HAP-1 (cell line): ENCODE data around the gene EXOSC5.
"Not testable (repeated sequence)": the region's sequence is repeated elsewhere in the genome, so short reads cannot be mapped to it uniquely, and the experiment has no call there.

Experiments used
- DNase-seq, 2 experiments: peaks; one replicate each; pipeline ENCODE4 v3.0.0-alpha.2; 2016 to 2020; ENCODE audit warnings: low spot score in 2 of 2
- H3K27me3 ChIP-seq: fragments of 250-450 bp; sonication (Bioruptor Pico); 2 replicates; pipeline ENCODE4 v1.5.1; 2020; ENCODE audit warnings: low read depth, mild to moderate bottlenecking, moderate library complexity
- H3K36me3 ChIP-seq: fragments of 250-450 bp; sonication (Bioruptor Pico); replicated peaks from 2 replicates; pipeline ENCODE4 v1.5.1; 2020; ENCODE audit warnings: mild to moderate bottlenecking
- H3K4me1 ChIP-seq: fragments of 250-450 bp; sonication (Bioruptor Pico); 2 replicates; pipeline ENCODE4 v1.5.1; 2020; ENCODE audit warnings: mild to moderate bottlenecking
- H3K4me3 ChIP-seq: fragments of 250-450 bp; sonication (Bioruptor Pico); 2 replicates; pipeline ENCODE4 v1.5.1; 2020; ENCODE audit warnings: mild to moderate bottlenecking, moderate library complexity
- H3K9me3 ChIP-seq: fragments of 250-450 bp; sonication (Bioruptor Pico); 2 replicates; pipeline ENCODE4 v1.5.1; 2020; ENCODE audit warnings: mild to moderate bottlenecking, moderate library complexity
- in situ Hi-C: fragments of 300-500 bp; cut with MboI; formaldehyde crosslinking; loops from 3 replicates; pipeline ENCODE4 v1.14.3; 2020; ENCODE audit warnings: low sequenced_read_pairs, inconsistent platforms, mixed read lengths

EXOSC5 gene

DNA sequence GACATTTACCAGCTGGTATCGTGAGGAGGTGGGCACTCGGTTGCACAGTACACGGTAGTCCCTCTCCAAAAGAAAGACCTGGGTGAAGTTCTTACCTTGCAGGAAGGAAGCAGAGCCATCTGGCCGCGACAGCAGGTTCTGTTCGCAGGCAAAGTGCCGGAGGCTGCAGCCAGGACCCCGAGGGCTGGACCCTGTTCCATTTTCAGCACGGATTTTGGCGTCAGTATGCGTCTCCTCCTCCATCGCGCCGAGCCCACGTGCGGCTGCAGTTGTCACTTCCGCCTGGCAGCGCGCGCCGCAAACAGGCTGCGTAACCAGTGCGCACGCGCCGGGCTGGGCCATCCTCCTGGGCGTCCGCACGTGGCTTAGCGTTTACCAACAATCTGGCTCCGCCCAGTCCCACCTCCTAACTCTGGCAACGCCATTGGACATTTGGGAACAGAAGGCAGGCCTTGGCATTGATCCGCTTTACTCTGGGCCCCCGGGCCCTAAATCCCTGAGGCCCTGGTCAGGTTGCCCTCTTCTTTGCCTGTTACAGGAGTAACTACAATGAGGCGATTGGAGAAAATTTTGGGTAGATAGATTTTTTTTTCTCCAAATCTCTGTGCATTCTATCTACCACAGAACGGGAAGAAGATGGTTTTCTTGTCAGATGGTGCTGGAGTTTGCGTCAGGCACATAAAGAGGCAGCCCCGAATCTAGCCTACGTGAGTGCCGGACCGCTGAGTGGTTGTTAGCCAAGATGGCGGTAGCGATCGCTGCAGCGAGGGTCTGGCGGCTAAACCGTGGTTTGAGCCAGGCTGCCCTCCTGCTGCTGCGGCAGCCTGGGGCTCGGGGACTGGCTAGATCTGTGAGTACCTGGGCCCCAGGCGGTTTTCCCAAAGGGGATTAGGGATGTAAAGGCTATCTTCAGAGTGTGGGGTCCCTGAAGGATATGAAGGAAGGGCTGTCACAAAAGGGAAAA is at the start of gene EXOSC5, which contains the start of gene BCKDHA:
Gene EXOSC5, minus strand, starts transcription at position 274 of the 964 bp plus-strand sequence. Its CDS starts 31 bp downstream, at position 243.
Gene BCKDHA, plus strand, starts transcription at position 733 of the 964 bp plus-strand sequence. Its CDS starts 10 bp downstream, at position 743.
- peaks cover 8% of the 10 kb centered on the region for H3K4me1 ChIP-seq
- H3K9me3 ChIP-seq = no peaks in the 10 kb centered on the region
- in situ Hi-C loops = no loop called here
- H3K4me3 ChIP-seq = peak within 1 kb of the TSS; percentile 83
- no peaks in the 10 kb centered on the region for H3K27me3 ChIP-seq
- DNase-seq = peak; percentile 99
- H3K36me3 ChIP-seq = no peaks in the 10 kb centered on the region

GRCh38 chr19:41445575-41445974 is 48.4 kb upstream of the EXOSC5 start:
- Histone ChIP-seq H3K36me3 (no peaks in the 10 kb centered on the region), H3K9me3 (no peaks in the 10 kb centered on the region), H3K4me3 (no peak overlapping the region), H3K4me1 (no peaks in the 10 kb centered on the region), H3K27me3 (peaks cover 3% of the 10 kb centered on the region; the same call in 1 of the 2 replicates)
- no peak for DNase-seq
- in situ Hi-C loops = loop anchor here (5.0 kb wide), 1 partner anchor 127 kb away; no protein-coding TSS in a partner anchor

GRCh38 chr19:41443813-41444455 is 46.8 kb upstream of the EXOSC5 start:
- in situ Hi-C loops = no loop called here
- Histone ChIP-seq H3K9me3 (no peaks in the 10 kb centered on the region), H3K36me3 (no peaks in the 10 kb centered on the region), H3K27me3 (peaks cover 3% of the 10 kb centered on the region; the same call in 1 of the 2 replicates), H3K4me3 (no peak overlapping the region), H3K4me1 (no peaks in the 10 kb centered on the region; the same call in 1 of the 2 replicates)
- no peak for DNase-seq

DNA sequence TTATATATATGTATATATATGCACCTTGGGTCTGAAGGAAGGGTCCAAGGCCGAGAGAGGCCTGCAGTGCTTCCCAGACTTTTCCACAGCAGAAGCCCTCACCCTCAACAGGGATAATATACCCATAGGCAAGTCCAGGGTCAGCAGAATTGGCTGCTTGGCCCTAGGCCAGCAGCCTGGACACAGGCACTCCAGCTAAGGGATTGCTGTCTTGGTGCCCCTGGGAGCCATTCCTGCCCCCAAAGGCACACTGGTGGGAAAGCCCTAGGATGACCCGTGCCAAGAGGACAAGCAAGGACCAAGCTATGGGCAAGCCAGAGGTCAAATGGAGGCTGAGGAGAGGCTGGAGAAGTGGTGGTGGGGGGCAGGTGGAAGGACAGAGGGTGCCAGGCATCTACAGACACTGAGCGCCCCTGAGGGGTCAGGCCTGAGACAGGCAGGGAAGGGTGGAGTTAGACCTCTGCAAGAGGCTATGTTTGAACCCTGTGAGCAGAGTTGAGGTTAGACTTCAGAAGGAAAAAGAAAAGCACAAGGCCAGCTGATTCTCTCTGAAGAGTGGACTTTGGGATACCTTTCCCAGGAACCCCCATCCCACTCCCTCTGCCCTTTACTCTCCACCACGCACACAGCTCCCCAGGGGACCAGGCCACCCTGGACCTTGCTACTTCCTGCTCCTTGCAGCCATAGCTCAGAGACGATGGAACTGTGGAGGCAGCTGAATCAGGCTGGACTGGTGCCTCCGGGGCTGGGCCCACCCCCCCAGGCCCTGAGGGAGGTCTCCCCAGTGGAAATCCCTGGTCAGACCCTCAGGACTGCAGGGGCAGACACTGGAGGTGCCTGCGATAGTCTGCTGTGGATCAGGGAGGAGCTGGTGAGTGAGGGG is 45.6 kb upstream of the EXOSC5 start, which contains the start of gene ERICH4:
Gene ERICH4, plus strand, starts transcription at position 684 of the 883 bp plus-strand sequence. Its CDS starts 14 bp downstream, at position 698.
- H3K4me3 ChIP-seq = no peak within 1 kb of the TSS
- DNase-seq = no peak
- in situ Hi-C loops = no loop called here
- H3K9me3 ChIP-seq = no peaks in the 10 kb centered on the region
- H3K4me1 ChIP-seq = no peaks in the 10 kb centered on the region; the same call in 1 of the 2 replicates
- no peaks in the 10 kb centered on the region for H3K27me3 ChIP-seq
- no peaks in the 10 kb centered on the region for H3K36me3 ChIP-seq

DNA sequence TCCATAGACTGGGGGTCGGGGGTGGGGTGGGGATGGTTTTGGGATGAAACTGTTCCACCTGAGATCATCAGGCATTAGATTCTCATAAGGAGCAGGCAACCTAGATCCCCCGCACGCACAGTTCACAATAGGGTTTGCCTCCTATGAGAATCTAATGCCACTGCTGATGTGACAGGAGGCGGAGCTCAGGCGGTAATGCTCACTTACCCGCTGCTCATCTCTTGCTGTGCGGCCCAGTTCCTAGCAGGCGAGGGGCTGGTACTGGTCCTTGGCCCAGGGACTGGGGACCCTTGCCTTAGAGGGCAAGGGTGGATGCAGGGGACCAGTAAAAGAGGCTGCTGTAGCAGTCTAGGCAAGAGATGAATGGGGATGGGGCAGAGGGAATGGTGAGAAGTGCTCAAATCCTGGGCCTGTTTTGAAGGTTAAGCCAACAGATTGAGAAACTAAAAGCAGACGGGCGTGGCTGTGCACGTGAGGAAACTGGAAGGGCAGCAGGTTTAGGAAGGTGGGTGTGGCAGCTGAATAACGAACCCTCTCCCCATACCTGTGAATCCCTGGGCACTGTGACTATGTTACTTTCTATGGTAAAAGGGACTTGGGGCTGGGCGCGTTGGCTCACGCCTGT is 44.3 kb upstream of the EXOSC5 start:
- in situ Hi-C loops = no loop called here
- no peaks in the 10 kb centered on the region for H3K27me3 ChIP-seq
- H3K4me1 ChIP-seq = no peaks in the 10 kb centered on the region; the same call in 1 of the 2 replicates
- no peaks in the 10 kb centered on the region; the same call in 1 of the 2 replicates for H3K36me3 ChIP-seq
- no peaks in the 10 kb centered on the region for H3K9me3 ChIP-seq
- no peak overlapping the region for H3K4me3 ChIP-seq
- DNase-seq = no peak

DNA sequence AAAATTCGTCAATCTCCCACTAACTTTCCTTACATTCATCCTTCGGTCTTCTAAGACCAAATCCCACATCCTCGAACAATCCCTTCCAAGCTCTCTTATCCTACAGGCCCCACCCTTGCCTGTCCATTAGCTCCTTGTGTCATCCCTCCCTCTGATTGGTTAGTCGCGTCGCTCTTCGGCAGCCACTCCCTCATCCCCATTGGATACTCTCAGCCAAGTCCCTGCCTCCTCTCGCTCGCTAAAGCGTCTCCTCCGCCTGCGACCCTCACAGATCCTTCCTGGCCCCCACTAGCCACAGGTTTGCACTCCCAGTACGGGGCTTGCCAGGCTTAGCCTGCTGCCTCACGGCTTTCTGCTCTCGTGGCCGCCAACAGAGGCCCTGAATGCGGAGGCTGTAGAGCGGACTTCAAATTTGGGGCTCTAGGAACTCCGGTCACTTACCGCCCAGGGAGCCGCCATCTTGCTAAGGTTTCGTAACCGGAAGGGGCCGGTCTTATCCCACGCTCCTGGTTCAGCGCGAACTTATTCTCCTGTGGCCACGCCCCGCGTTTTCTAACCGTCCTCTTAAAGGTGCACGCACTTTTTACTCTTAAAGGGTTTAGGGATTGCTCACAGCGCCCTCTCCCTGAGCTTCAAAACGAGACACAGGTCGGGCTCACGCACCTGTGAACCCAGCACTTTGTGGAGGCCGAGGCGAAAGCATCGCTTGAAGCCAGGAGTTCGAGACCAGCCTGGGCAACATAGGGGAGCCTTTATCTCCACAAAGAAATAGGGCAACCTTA is 42.5 kb upstream of the EXOSC5 start, which contains the start of gene DMAC2:
Gene DMAC2, minus strand, starts transcription at position 472 of the 782 bp plus-strand sequence. Its CDS starts 13 bp downstream, at position 459.
- Histone ChIP-seq H3K27me3 (no peaks in the 10 kb centered on the region), H3K36me3 (no peaks in the 10 kb centered on the region; the same call in 1 of the 2 replicates), H3K4me3 (peak within 1 kb of the TSS; percentile 94), H3K4me1 (no peaks in the 10 kb centered on the region; the same call in 1 of the 2 replicates), H3K9me3 (no peaks in the 10 kb centered on the region)
- in situ Hi-C loops = no loop called here
- peak; percentile 98 for DNase-seq

GRCh38 chr19:41437944-41438574 is 40.9 kb upstream of the EXOSC5 start:
- Histone ChIP-seq H3K27me3 (no peaks in the 10 kb centered on the region), H3K4me3 (no peak overlapping the region)
- in situ Hi-C loops = no loop called here

DNA sequence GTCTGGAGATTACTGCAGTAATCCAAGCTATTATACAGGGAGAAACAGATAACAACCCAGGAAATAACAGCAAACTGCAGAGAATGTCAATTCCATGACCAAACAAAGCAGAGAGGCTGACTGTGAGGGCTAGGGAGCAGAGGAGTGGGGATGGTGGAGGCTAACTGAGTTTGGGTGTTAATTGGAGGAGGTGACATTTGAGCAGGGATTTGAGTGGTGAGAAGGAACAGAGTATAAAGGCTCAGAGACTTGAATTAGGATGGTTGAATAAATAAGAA is 39.5 kb upstream of the EXOSC5 start:
- Histone ChIP-seq H3K27me3 (no peaks in the 10 kb centered on the region), H3K36me3 (peaks cover 11% of the 10 kb centered on the region), H3K4me1 (no peaks in the 10 kb centered on the region; the same call in 1 of the 2 replicates), H3K4me3 (no peak overlapping the region), H3K9me3 (no peaks in the 10 kb centered on the region)
- DNase-seq = no peak
- in situ Hi-C loops = no loop called here

More at GRCh38 chr19:41437944-41438574, 40.9 kb upstream of the EXOSC5 start:
- Histone ChIP-seq H3K9me3 (no peaks in the 10 kb centered on the region), H3K4me1 (no peaks in the 10 kb centered on the region; the same call in 1 of the 2 replicates), H3K36me3 (peaks cover 1% of the 10 kb centered on the region)
- DNase-seq = no peak

- Histone ChIP-seq H3K4me1 (no peaks in the 10 kb centered on the region; the same call in 1 of the 2 replicates), H3K9me3 (no peaks in the 10 kb centered on the region), H3K36me3 (peaks cover 14% of the 10 kb centered on the region), H3K4me3 (no peak overlapping the region), H3K27me3 (no peaks in the 10 kb centered on the region)
- in situ Hi-C loops = no loop called here
- no peak for DNase-seq
Measured at GRCh38 chr19:41435936-41436673, 38.9 kb upstream of the EXOSC5 start.

GRCh38 chr19:41435376-41435775 is 38.2 kb upstream of the EXOSC5 start:
- H3K9me3 ChIP-seq, H3K27me3 ChIP-seq, H3K4me1 ChIP-seq, in situ Hi-C loops, H3K4me3 ChIP-seq, DNase-seq: not testable (repeated sequence)
- peaks cover 17% of the 10 kb centered on the region for H3K36me3 ChIP-seq

DNA sequence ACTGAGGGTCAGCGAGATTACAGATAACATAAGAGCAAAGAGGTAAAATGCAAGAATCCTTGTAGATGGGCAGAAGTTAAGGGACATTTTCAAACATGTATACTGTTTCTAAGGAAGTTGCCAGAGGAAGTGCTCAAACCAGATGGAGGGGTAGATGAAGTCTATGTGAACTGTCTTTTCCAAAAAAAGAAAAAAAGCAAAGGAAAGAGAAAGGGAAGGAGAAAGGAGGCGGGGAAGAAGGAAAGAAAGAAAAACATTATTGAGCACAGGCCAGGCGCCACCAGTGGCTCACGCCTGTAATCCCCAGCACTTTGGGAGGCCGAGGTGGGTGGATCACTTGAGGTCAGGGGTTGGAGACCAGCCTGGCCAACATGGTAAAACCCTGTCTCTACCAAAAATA is 37.3 kb upstream of the EXOSC5 start:
- no peak for DNase-seq
- Histone ChIP-seq H3K9me3 (no peaks in the 10 kb centered on the region), H3K36me3 (peaks cover 17% of the 10 kb centered on the region), H3K4me1 (no peaks in the 10 kb centered on the region; the same call in 1 of the 2 replicates), H3K27me3 (no peaks in the 10 kb centered on the region), H3K4me3 (no peak overlapping the region)
- in situ Hi-C loops = no loop called here
